ENCODE results near the gene SPINK8. TPM values are rescaled to one million over a fixed set of nuclear protein-coding genes. Genes with fewer than 3 reads are reported as not detected.
"Not testable (repeated sequence)": the region's sequence is repeated elsewhere in the genome, so short reads cannot be mapped to it uniquely, and the experiment has no call there.

Gene SPINK8
- total RNA-seq, 4 donors from 2014 or later: not detected

DNA sequence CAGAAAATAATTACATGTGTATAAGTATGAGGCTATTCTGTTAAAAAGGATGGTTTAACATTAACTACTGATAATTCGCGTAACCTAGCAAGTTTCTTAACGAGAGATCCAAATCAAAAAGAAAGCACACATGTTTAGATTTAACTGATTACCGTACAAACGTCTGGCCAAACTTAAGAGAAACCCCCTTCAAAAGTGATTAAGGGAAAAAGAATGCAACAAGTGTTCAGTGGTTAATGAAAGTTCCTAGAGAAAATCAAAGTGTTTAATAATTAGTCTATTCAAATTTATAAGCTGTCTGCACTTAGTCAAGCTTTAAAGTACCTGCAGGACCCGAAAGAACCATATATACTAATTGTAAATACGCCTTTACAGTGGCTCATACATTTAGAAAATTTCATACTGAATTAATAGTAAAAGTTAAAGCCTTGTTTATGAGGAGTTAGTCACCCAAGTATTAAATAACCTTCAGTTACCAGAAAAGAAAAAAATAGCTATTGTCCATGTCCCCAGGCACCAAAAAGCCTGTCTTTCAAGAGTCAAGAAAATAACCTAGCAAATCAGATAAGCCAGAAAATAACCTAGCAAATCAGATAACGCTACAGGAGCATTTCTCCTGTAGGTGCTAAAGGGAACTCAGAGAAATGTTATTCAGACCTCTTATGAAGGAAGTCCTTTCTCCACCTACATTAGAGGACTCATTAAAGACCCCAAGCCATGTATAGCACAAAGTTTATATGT lies 58.0 kb downstream of the SPINK8 start:
- Histone ChIP-seq H3K4me3 (no peak overlapping the region), H3K4me1 (no peaks in the 10 kb centered on the region), H3K36me3 (no peaks in the 10 kb centered on the region), H3K27me3 (no peaks in the 10 kb centered on the region), H3K9me3 (no peaks in the 10 kb centered on the region), H3K27ac (no peak overlapping the region)
- TF ChIP-seq, protein P1, sequence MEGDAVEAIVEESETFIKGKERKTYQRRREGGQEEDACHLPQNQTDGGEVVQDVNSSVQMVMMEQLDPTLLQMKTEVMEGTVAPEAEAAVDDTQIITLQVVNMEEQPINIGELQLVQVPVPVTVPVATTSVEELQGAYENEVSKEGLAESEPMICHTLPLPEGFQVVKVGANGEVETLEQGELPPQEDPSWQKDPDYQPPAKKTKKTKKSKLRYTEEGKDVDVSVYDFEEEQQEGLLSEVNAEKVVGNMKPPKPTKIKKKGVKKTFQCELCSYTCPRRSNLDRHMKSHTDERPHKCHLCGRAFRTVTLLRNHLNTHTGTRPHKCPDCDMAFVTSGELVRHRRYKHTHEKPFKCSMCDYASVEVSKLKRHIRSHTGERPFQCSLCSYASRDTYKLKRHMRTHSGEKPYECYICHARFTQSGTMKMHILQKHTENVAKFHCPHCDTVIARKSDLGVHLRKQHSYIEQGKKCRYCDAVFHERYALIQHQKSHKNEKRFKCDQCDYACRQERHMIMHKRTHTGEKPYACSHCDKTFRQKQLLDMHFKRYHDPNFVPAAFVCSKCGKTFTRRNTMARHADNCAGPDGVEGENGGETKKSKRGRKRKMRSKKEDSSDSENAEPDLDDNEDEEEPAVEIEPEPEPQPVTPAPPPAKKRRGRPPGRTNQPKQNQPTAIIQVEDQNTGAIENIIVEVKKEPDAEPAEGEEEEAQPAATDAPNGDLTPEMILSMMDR (IDR thresholded peaks at IDR 0.05): no peak
- TF ChIP-seq POLR2A (IDR thresholded peaks at IDR 0.05): no peak
- DNase-seq: no peak

DNA sequence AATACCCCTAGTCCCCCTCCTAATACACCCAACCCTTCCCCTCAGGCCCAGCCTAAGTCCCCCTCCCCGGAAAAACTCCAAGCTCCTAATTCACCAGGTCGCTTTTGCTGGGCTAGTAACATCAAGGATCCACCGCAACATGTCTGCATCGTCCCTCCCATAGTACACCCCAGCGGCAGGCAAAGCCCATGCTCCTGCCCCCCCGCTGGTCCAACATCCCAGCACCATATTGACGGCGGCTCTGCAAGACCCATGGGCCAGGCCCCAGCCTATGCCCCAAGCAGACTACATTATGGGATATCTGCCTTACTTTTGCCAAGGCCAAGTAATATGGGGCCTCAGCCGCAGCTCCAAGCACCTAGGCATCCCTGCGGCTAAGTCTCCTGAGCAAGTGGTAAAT lies 59.0 kb downstream of the SPINK8 start:
- no peak for DNase-seq
- no peaks in the 10 kb centered on the region for H3K9me3 ChIP-seq
- H3K27me3 ChIP-seq: no peaks in the 10 kb centered on the region
- no peaks in the 10 kb centered on the region for H3K36me3 ChIP-seq
- TF ChIP-seq POLR2A (IDR thresholded peaks at IDR 0.05): no peak
- TF ChIP-seq, protein P1 (IDR thresholded peaks at IDR 0.05): no peak
- H3K4me3 ChIP-seq: no peak overlapping the region
- H3K27ac ChIP-seq: no peak overlapping the region
- H3K4me1 ChIP-seq: no peaks in the 10 kb centered on the region

DNA sequence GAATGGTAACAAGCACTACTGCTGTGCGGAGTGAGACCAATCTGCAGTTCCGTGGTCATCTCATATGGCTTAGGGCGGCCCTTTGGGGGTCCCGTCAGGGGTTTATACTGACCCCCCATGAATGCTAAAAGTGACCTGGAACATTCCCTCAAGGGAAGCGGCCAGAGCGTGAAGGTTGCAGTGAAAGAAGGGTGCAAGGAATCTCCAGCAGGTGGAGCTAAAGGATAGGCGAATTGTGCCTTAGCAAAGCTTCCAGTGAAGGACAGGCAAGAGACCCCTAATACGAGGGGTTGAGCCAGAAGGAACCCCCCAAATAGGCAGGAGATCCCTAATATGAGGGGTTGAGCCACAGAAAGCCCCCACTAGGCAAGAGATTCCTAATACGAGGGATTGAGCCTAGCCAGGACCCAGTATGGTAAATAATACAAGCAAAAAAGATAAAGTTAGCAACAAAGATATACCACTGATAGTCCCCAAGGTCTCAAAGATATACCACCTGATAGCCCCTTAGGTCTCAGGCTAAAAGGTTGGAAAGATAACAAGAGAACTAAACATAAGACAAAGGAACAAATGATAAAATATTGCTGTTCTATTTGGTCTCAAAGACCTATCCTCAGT lies 59.8 kb downstream of the SPINK8 start:
- Histone ChIP-seq H3K9me3 (no peaks in the 10 kb centered on the region), H3K27ac (no peak overlapping the region), H3K27me3 (no peaks in the 10 kb centered on the region), H3K4me1 (peaks cover 0 to 3% (median 1%) of the 10 kb centered on the region in 4 donors), H3K4me3 (no peak overlapping the region), H3K36me3 (no peaks in the 10 kb centered on the region)
- DNase-seq: peak in 2 of 3 donors; percentile 39 to 76
- TF ChIP-seq, protein P1 (IDR thresholded peaks at IDR 0.05): peak; percentile 47 to 82 (median 80)
- TF ChIP-seq POLR2A (IDR thresholded peaks at IDR 0.05): no peak

DNA sequence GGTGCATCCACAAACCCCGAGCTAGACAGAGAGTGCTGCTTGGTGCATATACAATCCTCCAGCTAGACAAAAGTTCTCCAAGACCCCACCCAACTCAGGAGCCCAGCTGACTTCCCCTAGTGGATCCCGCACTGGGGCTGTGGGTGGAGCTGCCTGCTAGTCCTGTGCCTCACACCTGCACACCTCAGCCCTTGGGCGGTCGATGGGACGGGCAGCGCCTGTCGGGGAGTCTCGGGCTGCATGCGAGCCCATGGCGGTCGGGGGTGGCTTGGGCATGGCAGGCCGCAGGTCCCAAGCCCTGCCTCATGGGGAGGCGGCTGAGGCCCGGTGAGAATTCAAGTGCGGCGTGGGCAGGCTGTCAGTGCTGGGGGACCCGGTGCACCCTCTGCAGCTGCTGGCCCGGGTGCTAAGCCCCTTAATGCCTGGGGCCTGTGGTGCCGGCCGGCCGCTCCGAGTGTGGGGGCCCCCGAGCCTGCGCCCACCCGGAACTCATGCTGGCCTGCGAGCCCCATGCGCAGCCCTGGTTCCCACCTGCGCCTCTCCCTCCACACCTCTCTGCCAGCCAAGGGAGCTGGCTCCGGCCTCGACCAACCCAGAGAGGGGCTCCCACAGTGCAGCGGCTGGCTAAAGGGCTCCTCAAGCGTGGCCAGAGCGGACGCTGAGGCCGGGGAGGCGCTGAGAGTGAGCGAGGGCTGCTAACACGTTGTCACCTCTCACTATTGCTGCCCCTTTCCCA lies 61.5 kb downstream of the SPINK8 start:
- no peak overlapping the region for H3K4me3 ChIP-seq
- no peak for DNase-seq
- no peak overlapping the region for H3K27ac ChIP-seq
- no peaks in the 10 kb centered on the region for H3K27me3 ChIP-seq
- peaks cover 0 to 2% (median 0%) of the 10 kb centered on the region in 3 donors for H3K36me3 ChIP-seq
- no peaks in the 10 kb centered on the region for H3K9me3 ChIP-seq
- TF ChIP-seq, protein P1 (IDR thresholded peaks at IDR 0.05): no peak
- TF ChIP-seq POLR2A (IDR thresholded peaks at IDR 0.05): no peak
- peaks cover 0 to 17% (median 2%) of the 10 kb centered on the region in 4 donors for H3K4me1 ChIP-seq

DNA sequence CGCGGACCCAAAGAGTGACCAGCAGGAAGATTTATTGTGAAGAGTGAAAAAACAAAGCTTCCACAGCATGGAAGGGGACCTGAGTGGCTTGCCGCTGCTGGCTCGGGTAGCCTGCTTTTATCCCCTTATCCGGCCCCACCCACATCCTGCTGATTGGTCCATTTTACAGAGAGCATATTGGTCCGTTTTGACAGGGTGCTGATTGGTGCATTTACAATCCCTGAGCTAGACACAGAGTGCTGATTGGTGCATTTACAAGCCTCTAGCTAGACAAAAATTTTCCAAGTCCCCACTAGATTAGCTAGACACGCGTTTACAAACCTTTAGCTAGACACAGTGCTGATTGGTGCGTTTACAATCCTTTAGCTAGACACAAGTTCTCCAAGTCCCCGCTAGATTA lies 62.2 kb downstream of the SPINK8 start:
- H3K27me3 ChIP-seq, H3K27ac ChIP-seq, H3K4me3 ChIP-seq, DNase-seq, H3K9me3 ChIP-seq, H3K36me3 ChIP-seq: not testable (repeated sequence)
- H3K4me1 ChIP-seq: peaks cover 0 to 17% (median 2%) of the 10 kb centered on the region in 4 donors

DNA sequence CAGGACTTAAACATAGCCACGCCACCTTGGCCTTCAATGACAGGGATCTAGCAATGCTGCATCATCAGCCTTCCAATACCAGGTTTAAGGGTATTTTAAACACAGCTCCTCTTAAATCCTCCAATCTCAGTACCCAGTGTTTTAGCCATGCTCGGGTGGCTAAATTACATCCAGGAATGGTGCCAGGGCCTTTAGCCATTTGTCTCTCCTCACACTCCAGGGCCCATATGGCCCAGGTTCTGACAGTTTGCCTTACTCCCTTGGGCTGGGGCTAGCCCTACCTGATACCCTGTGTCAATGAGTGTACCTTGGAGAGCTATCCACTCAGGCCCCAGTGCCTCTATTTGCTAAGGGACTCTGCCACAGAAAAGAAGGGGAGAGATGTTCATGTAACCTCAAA lies 63.2 kb downstream of the SPINK8 start:
- DNase-seq: no peak
- no peak for TF ChIP-seq POLR2A (IDR thresholded peaks at IDR 0.05)
- Histone ChIP-seq H3K27me3 (no peaks in the 10 kb centered on the region), H3K9me3 (no peaks in the 10 kb centered on the region), H3K27ac (no peak overlapping the region), H3K36me3 (peaks cover 0 to 9% (median 0%) of the 10 kb centered on the region in 3 donors), H3K4me1 (peaks cover 0 to 17% (median 2%) of the 10 kb centered on the region in 4 donors), H3K4me3 (no peak overlapping the region)
